GM19099 (cell line): Measurements from ENCODE around the gene MVB12A.

Experiments used
- POLR2A ChIP-seq: IDR thresholded peaks from 3 replicates; pipeline ENCODE4 v1.6.1; 2011; ENCODE audit warnings: low read depth; ENCODE audit not compliant: insufficient read length; ENCODE audit errors: extremely low read depth

MVB12A gene

GRCh38 chr19:17394891-17395415 lies 24.9 kb upstream of the MVB12A start:
- TF ChIP-seq POLR2A, result peak; percentile 51

GRCh38 chr19:17398902-17399527 lies 20.8 kb upstream of the MVB12A start:
- no peak for TF ChIP-seq POLR2A

GRCh38 chr19:17401628-17402027 lies 18.2 kb upstream of the MVB12A start:
- no peak for TF ChIP-seq POLR2A

GRCh38 chr19:17402982-17403855 lies 16.6 kb upstream of the MVB12A start:
- TF ChIP-seq POLR2A, result no peak

GRCh38 chr19:17404015-17404414 lies 15.8 kb upstream of the MVB12A start:
- TF ChIP-seq POLR2A, result no peak

GRCh38 chr19:17404621-17405249 lies 15.1 kb upstream of the MVB12A start:
- TF ChIP-seq POLR2A, result no peak

- TF ChIP-seq POLR2A, result peak; percentile 85
These were observed 14.4 kb upstream of the MVB12A start, which contains the start of gene BST2 for GRCh38 chr19:17405250-17406045. TSS of gene BST2 (minus strand) at chr19:17405630. CDS start at chr19:17405575, 55 bp downstream.

- TF ChIP-seq POLR2A, result no peak
These were observed 13.6 kb upstream of the MVB12A start for GRCh38 chr19:17406046-17406886.

GRCh38 chr19:17406887-17407196 lies 13.0 kb upstream of the MVB12A start:
- no peak for TF ChIP-seq POLR2A

GRCh38 chr19:17409990-17410389 lies 9.9 kb upstream of the MVB12A start:
- no peak for TF ChIP-seq POLR2A

GRCh38 chr19:17411801-17412200 lies 8.0 kb upstream of the MVB12A start:
- no peak for TF ChIP-seq POLR2A

- TF ChIP-seq POLR2A, result no peak
These were observed 5.8 kb upstream of the MVB12A start for GRCh38 chr19:17414097-17414496.

GRCh38 chr19:17415121-17415520 lies 4.7 kb upstream of the MVB12A start:
- TF ChIP-seq POLR2A, result no peak

- no peak for TF ChIP-seq POLR2A
These were observed 1.1 kb upstream of the MVB12A start for GRCh38 chr19:17418710-17419109.
